Measurements from ENCODE around the gene KLHDC10.
"Not testable (repeated sequence)": the region's sequence is repeated elsewhere in the genome, so short reads cannot be mapped to it uniquely, and the experiment has no call there.

Gene KLHDC10

DNA sequence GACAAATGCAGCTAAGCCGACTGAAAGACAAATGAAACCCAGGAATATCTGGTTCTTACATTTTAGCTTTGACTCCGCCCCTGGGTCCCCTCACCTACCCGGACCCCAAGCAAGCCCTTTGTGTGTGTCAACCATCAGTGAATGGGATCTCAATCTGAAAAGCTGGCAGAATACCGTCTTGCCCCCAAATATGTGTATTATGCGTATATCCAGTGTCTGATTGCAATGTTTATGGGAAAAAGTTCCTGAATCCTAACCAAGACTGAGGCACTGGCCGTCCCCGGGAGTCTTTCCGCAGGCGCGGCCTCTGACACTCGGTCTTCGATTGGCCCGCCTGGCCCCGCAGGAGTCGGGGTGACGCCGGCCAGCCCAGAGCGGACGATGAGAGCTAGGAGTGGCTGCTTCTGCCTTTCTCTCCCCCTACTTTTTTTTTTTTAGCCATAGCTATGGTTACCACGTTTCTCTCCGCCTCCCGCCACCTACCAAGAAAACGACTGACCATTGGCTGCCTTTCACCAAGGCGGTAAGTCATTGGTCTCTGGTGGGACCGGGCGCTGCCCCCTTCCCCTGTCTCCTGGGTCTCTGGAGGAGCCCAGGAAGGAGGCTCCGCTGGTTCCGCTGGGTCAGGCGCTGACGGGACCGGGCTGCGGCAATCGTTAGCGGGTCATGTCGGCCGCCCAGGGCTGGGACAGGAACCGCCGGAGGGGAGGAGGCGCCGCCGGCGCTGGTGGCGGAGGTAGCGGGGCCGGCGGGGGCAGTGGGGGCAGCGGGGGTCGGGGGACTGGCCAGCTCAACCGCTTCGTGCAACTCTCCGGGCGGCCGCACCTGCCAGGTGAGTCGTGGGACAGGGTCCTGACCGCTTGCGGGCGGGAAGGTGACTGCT lies at the start of gene KLHDC10:
TSS of gene KLHDC10 (plus strand) at position 557 of the 883 bp plus-strand sequence. CDS start at position 667, 110 bp downstream.
- peak; percentile 92 for DNase-seq

DNA sequence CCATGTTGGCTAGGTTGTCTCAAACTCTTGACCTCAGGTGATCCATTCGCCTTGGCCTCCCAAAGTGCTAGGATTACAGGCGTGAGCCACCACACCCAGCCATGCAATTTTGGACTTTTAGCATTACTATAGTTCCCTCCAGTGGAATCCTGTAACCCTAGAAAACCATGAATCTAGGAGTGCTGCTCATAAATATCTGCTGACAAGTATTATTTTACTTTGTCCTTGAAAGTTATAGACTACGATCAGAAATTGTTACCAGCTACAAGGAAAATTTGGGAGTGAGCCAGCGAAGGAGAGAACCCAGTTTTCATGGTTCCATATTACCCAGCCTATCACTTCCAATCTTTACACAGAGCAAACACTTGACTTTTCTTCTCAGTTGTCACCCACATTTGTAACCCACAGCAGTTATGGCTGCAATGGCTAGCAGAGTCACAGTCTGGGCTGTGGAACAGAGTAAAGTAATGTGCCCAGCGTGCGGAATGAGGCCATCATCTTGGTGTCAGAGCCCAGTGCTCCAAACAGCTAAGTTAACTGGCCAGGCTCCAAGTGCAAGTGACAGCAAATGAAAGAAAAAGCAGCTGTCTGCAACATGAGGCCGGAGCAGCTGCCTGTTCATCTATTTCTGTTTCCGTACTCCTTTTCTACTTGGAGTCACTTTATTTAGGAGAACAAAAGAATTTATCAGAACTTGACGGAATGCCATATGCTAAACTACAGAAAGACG lies 49.1 kb upstream of the KLHDC10 start:
- DNase-seq = no peak

GRCh38 chr7:130022115-130022514 lies 48.2 kb upstream of the KLHDC10 start:
- no peak for DNase-seq

DNA sequence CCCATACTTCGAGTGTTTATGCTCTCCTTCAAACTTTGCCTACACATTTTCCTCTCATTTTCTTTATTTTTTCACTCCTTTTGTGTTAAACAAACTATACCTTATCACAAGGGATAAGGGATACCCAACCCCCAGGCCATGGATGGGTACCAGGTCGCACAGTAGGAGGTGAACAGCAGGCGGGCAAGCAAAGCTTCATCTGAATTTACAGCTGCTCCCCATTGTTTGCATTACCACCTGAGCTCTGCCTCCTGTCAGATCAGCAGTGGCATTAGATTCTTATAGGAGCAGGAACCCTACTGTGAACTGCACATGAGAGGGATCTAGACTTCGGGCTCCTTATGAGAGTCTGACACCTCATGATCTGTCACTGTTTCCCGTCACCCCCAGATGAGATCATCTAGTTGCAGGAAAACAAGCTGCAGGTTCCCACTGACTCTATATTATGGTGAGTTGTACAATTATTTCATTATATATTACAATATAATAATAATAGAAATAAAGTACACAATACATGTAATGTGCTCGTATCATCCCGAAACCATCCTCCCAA lies 47.6 kb upstream of the KLHDC10 start:
- DNase-seq = no peak

DNA sequence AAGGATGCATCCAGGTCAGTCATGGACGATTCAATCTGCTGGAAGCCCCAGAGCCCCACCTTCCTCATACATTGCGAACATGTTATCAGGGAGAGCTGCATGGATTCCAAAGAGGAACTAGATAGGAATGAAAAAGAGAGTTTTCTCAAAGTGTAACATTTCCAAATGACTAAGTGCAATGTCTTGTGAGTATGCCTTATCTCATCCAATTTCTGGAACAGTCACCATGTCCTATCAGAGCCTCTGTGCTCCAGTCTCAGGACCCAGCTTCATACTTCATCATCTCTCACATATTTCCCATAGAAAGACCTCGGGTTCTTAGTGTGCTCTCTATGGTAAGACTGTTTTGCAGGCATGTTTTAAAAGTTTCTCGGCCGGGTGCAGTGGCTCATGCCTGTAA lies 45.9 kb upstream of the KLHDC10 start:
- no peak for DNase-seq

GRCh38 chr7:130032698-130033097 lies 37.6 kb upstream of the KLHDC10 start:
- DNase-seq = no peak

GRCh38 chr7:130037703-130038102 lies 32.6 kb upstream of the KLHDC10 start:
- no peak for DNase-seq

- no peak for DNase-seq
These were observed 29.8 kb upstream of the KLHDC10 start for GRCh38 chr7:130040576-130040975.

DNA sequence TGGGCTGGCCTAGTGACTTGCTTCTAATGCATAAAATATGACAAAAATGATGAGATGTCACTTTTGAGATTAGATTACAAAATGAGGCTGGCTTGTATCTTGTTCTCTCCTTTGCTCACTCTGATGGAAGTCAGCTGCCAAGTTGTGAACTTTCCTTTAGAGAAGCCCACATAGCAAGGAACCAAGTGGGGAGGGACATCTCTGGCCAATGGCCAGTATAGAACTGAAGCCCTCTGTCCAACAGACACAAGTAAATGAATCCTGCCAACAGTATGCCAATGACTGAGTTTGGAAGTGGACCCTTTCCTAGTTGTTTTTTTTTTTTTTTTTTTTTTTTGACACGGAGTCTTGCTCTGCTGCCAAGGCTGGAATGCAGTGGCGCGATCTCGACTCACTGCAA lies 22.5 kb upstream of the KLHDC10 start:
- DNase-seq = no peak

GRCh38 chr7:130048906-130049305 lies 21.4 kb upstream of the KLHDC10 start:
- DNase-seq = no peak

DNA sequence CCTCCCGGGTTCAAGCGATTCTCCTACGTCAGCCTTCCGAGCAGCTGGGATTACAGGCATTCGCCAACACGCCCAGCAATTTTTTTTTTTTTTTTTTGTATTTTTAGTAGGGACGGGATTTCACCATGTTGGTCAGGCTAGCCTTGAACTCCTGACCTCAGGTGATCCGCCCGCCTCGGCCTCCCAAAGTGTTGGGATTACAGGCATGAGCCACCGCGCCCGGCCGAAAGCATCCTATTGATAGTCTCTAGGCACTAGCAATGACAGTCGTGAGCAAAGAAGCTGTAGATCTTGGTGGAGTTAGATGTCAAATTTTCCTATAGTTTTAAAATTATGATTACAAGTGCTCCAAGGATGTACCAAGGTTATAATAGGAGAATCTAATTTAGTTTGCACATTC lies 18.1 kb upstream of the KLHDC10 start:
- not testable (repeated sequence) for DNase-seq

GRCh38 chr7:130055198-130055597 lies 15.1 kb upstream of the KLHDC10 start:
- DNase-seq = not testable (repeated sequence)

DNA sequence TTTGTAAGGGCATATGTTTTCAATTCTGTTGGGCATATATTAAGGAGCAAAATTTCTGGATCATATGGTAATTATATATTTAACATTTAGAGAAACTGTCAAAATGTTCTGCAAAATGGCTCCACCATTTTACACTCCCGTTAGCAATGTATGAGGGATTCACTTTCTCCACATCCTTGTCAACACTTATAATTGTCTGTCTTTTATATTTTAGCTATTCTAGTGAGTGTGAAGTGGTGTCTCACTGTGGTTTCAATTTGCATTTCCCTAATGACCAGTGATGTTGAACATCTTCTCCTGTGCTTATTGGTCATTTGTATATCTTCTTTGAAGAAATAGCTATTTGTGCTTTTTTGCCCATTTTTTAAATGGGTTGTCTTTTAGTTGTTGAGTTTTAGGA lies 8.1 kb upstream of the KLHDC10 start:
- DNase-seq = no peak

GRCh38 chr7:130063036-130063435 lies 7.3 kb upstream of the KLHDC10 start:
- DNase-seq = no peak

DNA sequence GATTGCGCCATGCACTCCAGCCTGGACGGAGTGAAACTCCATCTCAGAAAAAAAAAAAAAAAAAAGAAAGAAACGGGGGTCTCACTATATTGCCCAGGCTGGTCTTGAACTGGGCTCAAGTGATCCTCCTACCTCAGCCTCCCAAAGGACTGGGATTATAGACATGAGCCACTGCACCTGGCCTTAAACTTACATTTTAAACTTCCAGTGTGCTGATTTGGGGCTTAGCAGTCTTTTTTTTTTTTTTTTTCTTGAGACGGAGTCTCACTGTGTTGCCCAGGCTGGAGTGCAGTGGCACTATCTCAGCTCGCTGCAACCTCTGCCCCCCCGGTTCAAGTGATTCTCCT lies 5.8 kb upstream of the KLHDC10 start:
- not testable (repeated sequence) for DNase-seq

GRCh38 chr7:130065500-130066152 lies 4.7 kb upstream of the KLHDC10 start:
- no peak for DNase-seq

GRCh38 chr7:130069179-130069977 lies 956 bp upstream of the KLHDC10 start:
- DNase-seq = no peak

DNA sequence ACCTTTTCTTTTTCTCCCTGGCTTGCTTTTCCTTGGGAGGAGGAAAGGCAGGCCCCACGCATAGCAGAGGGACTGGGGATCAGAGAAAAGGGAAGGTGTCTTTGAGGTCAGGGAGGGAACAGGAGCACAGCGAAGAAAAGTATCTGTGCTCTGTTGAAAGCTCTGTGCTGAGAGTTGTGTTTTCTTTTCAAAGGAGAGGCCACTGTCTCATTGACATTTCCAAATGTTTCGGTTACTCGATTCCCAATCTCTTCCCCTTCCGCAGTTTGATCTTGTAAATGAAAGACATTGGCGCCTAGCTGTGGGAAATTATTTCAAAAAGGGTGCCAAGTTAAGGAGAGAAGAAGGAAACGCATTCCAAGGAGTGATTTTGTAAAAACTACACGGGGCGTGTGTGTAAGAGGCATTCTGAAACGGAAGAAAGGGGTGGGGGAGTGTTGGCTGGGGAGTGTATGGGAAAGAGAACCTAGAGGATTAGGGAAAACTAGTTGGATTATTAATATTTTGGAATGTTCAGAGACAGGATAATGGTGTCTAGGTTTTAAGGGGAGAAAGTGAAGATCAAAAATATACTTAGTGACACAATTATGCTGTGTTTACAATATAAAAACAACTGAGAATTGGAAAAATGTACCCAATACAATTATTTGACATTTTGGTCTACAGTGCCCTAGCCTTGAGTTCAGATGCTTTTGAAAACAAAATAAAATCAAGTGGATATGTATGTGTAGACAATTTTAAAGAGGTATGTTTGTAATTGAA lies 708 bp downstream of the KLHDC10 start:
- no peak for DNase-seq

DNA sequence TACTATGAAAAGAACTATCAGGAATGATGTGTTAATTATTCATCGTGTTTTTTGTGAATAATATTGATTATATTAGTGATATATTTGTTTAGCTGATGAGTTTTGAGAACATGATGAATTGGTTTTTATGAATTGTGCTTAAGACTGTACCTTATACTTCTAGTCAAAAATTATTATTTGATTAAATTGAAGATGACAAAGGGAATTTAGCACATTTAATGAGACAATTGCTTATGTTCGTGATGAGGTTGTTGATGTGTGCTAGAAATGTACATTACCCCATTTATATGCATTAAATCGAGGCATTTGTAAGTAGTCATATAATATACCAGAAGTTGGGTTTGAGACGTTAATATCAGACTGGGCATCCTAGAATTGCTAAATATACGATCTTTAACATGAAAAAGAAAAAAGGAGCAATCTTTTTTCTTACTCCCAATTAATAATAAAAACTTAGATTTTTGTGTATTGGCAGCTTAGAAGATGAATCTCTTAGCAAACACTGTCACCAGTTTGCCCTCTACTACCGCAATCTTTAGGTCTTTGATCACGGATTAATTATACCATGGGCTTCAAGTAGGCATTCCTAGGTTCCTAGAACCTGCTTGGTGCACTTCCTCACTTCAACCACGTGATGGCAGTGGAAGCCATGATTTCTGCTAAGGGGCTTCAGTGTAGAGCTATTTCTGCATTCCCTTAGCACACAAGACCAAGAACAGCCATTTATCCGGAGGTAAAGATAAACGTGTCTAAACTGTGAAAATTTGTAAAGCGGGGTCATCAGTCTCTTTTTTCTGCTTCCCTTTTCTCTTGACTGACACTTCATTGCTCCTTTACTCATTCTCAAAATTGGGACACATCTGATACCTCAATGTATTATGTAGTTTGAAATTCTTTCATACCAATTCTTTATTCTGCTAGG lies 1.6 kb downstream of the KLHDC10 start:
- DNase-seq = peak; percentile 61

GRCh38 chr7:130079846-130080394 lies 9.6 kb downstream of the KLHDC10 start:
- DNase-seq = no peak
